GM18526 (cell line): ENCODE measurements around the gene CBLB.

Experiments
- POLR2A ChIP-seq: IDR thresholded peaks from 3 replicates; pipeline ENCODE4 v1.6.1; 2011; ENCODE audit not compliant: insufficient read length; ENCODE audit errors: extremely low read depth

Gene CBLB

DNA sequence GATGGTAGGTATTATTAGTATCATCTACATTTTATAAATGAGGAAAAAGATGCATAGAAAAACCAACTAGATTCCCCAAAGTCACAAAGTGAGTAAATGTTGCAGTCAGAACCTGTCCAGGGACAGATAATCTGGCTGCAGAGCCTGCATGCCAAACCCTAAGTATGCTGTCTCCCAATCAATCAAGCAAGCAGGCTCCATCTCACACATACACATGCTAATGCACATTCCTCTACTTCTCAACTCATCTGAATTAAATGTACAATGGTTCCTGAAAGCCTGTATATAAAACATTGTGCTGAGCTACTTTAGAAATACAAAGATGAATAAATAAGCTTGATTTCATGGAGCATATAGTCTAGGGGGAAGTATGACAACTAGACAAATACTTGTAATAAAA is 101.0 kb downstream of the CBLB start:
- no peak for TF ChIP-seq POLR2A

DNA sequence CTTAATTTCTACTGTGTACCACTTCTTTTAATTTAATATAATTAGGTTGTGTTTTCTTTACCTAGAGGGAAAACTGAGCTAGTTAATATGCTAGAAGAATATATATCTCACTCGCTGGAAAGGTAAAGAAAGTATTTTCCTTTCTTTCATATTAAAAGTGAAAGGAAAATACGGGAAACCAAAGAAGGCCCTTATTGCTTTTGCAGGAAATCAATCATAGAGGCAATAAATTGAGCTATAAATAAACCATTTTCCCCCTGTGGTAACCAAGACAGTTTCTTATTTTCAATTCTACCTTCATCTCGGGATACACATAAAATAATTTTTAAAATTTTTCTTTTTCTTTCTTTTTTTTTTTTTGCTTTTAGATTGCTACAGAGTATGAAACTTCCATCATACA is 101.6 kb downstream of the CBLB start:
- TF ChIP-seq POLR2A = no peak

DNA sequence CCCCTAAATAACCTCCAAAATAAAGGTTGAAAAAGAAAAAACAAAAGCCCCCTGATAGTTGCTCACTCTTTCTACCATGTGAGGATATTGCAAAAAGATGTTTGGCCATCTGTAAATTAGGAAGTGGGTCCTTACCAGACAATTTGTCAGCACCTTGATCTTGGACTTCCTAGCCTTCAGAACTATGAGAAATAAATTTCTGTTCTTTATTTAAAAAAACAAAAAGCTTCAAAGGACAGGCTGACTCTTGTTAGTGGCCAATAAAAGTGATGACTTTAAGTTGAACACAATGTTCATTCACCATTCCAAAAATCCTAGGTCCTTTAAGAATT is 103.5 kb downstream of the CBLB start:
- no peak for TF ChIP-seq POLR2A

DNA sequence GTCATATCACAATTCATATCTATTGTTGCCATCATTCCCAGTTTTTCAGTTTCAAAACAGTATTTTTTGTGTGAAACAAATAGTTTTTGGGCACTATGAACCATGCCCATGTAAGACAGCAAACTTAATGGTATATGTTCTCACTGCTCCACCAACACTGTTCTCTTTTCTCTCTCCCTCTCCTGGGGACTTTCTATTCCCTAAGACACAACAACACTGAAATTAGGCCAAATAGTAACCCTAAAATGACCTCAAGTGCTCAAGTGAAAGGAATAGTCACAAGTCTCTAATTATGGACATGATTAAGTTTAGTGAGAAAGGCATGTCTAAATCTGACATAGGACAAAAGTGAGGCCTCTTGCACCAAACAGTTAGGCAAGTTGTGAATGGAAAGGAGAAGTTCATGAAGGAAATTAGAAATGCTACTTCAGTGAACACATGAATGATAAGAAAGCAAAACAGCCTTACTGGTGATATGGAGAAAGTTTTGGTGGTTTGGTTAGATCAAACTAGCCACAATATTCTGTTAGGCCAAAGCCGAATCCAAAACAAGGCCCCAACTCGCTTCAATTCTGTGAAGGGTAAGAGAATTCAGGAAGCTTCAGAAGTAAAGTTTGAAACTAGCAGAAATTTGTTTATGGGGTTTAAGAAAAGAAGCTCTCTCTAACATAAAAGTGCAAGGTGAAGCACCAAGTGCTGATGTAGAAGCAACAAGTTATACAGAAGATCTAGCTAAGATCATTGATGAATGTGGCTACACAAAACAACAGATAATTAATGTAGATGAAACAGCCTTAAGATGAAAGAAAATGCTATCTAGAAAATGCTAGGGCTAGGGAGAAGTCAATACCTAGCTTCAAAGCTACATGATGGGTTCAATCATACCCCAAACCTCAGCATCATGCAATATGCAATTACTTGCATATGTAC is 104.2 kb downstream of the CBLB start:
- TF ChIP-seq POLR2A = no peak

DNA sequence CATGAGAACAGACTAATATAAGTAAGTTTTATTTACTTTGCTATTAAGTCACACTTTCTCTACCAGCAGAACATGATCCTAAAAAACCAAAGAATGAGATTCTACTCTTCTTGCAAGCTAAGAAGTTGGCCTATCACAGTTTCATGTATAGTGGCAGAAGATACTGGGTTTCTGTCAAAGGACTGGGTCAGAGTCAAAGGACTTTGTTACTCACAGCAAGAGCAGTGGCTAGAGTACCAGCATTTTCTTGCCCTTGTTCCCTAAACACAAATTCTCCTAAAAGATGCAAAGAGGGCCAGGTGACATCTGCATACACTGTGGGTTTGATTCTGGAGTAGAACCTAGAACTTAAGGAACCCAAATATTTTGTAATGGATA is 105.2 kb downstream of the CBLB start:
- no peak for TF ChIP-seq POLR2A

DNA sequence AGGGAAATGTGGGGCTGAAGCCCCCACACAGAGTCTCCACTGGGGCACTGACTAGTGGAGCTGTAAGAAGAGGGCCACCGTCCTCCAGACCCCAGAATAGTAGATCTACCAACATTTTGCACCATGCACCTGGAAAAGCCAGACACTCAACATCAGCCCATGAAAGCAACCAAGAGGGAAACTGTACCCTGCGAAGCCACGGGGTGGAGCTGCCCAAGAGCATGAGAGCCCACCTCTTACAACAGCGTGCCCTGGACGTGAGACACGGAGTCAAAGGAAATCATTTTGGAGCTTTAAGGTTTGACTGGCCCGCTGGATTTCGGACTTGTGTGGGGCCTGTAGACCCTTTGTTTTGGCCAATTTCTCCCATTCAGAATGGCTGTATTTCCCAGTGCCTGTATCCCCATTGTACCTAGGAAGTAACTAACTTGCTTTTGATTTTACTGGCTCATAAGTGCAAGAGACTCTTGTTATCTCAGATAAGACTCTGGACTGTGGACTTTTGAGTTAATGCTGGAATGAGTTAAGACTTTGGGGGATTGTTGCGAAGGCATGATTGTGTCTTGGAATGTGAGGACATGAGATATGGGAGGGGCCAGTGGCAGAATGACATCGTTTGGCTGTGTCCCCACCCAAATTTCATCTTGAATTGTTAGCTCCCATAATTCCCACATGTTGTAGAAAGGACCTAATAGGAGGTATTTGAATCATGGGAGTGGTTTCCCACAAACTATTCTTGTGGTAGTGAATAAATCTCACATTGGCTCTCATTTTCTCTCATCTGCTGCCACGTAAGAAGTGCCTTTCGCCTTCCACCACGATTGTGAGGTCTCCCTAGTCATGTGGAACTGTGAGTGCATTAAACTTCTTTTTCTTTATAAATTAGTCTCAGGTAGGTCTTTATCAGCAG is 105.8 kb downstream of the CBLB start:
- TF ChIP-seq POLR2A = no peak

DNA sequence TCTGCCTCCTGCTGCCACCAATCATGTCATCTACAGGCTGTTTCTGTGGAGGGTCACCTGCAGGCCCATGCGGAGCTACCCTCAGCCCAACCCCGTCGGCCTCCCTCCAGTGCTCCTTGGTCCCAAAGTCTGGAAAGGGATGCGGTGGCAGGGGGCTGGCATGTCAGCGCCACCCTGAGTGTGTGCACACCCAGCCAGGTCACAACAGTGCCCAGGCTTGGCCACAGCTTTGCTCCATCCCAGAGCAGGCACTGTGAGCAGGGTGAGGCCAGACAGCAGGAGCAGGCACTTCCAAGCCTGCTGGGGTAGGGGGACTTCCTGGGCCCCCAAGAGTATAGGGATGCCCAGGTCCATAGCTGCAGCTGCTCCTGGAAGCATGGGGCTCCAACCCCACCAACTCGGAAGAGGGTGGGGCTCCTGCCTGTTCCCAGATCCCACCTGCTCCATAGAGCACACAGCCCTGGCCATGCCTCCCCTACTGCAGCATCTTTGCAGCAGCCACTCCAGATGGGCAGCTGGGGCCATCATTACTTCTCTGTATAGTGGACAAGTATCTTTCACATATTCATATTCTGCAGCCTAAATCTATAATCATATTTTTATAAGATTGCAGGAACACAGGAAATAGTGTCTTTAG is 109.3 kb downstream of the CBLB start:
- TF ChIP-seq POLR2A = no peak

DNA sequence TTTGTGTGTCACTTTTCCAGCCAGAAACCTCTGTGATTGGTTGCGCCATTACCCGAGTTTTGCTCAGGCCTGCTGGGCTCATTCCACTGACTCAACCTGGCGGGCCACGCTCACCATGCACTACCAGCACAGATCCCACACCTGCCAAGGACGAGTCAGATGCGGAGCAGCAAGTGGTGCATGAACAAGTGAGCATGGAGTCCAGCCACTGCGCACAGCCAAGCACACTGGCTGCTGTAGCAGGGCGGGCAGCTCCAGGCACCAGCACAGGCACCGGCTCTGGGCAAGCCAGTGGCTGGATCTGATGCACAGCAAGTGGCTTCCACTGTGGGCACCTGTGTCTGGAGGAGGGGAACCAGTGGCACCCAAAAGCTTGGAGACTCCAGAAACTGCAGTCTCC is 110.4 kb downstream of the CBLB start:
- TF ChIP-seq POLR2A = no peak

DNA sequence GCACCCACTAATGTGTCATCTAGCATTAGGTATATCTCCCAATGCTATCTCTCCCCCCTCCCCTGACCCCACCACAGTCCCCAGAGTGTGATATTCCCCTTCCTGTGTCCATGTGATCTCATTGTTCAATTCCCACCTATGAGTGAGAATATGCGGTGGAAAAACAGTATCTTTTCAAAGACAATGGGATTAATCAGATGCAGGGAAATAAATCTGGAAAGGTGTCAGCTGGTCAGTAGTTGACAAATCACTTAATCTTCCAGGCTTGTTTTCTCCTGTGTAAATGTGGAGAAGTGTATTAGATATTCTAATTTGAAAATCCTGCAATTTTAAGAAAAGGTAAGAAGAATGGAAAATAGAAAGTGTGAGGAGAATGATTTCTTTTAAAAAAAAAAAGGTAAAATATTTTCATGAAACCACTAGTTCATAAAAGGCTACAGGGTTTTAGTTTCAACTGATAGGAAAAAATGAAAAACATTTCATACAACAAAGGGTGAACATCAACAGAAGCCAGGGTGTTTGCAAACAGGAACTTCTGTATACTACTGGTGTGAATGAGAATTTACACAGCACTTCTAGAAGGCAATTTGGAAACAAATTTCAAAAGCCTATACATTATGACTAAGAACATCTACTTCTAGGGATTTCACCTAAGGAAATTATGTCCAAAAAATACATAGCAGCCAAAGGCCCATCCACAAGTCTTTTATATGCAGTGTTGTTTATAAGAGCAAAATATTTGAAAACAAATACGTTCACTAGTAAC is 113.5 kb downstream of the CBLB start:
- TF ChIP-seq POLR2A = no peak

DNA sequence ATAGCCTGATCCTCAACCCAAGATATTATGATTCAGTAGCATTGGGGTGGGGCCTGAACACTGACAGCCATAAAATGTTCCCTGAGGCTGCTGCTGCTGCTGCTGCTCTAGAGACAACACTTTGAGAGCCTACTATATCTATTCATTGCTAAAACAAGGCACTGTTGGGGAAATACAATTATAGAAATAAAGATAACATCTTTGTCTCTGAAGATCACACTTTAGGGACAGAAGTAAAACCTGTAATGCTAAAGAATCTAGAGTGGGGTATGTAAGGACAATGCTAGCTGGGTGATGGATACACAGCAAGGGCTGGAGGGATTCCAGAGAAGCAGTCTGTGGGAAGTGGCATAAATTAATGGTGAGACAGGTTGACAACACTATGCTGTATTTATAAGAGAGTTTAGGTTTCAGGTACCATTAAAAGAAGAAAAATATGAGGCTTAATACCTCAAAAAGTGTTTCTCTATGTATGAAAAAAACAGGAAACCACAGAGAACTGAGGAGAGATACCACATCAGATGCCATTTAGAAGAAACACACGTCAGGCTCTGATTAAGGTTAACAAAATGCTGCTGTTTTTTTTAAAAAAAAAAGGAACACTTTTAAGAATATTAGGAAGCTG is 115.9 kb downstream of the CBLB start:
- TF ChIP-seq POLR2A = no peak

DNA sequence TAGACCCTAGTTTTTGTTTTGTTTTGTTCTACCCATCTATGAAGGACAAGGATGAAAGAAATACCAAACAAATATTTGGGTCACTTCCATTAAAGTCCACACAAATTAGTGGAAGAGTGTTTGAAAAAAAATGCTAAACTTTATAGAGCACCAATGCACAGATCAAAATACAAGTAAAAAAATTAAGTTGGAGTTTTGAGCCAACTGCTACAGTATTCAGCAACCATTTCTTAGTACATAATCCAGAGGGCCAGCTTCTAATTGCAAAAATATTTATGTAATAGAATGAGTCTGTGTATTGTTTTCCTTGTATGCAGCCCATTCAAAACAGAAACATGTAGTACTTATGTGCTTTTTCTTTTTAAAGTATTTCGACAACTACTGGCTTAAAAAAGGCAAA is 121.1 kb downstream of the CBLB start:
- no peak for TF ChIP-seq POLR2A

DNA sequence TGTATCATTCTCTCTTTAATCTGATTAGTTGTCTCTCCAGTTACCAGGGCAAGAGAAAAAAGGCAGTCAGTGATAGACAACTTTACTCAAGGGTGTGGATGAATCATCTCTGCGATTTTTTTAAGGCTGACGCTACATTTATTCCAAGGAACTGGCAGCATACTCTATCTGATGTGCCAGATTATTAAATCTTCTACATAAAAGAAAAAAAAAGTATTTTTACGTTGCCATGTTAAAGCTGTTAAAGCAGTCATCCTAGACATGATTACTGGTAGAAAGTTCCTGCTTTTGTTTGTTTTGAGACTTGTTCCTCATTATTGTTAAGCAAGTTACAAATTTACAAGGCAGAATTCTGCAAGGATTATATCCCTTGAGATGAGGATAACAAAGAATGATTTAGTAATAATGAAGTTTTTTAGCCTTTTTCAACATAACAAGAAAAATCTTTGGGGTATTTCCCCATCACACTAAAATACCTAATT is 121.7 kb downstream of the CBLB start:
- TF ChIP-seq POLR2A = no peak

DNA sequence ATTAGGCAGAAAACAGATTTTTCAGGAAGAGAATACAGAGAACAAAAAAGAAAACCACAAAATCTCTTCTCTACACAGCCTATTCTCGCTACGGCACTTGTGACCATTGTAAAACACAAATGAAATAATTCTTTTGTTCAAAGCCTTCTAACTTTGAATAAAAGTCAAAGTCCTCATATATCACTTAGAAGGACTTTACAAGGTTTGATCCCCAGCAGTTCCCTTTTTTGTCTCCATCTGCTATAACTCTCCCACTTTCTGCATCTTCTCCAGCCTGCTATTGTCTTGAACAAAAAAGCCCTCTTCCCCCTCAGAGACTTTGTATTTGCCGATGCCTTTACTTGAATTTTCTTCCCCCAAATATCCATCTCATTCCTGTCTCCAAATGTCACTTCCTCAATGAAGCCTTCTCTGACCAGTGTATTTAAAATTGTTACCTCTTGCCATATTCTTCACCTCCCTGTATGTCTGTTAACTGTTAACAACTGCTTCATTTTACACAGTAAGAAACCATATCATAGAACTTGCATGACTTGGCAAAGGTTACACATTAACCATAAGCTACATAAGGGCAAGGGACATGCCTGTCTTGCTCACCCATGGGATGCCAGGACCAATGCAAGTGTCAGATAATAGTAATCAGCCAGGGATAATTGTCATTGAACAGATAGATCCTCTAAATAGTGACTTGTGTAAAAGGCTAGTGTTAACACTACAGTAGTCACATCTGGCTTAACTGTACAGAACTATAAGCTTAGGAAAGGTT is 122.4 kb downstream of the CBLB start:
- no peak for TF ChIP-seq POLR2A

DNA sequence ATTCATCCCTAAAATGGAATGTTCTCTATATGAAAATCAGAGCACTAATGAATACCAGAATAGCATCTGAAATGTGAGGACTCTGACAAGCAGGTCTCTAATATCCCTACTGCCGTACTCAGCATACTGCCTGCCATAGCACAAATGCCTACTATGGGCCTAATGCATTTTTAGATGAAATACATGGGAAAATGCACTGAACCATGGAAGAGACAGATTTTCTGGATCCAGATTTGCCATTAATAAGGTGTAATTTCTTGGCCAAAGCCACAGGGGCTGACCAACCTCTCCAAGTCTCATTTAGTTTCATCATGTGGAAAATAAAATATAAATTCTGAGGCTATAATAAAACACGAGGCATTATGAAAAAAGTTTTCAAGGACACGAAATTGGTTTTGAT is 123.8 kb downstream of the CBLB start:
- no peak for TF ChIP-seq POLR2A
